ENCODE results near the gene GLUD2. TPM values are rescaled to one million over a fixed set of nuclear protein-coding genes. Genes with fewer than 3 reads are reported as not detected.

Gene GLUD2
- total and polyA plus RNA-seq, 9 of the 15 experiments (the other 6 are each of a cell fraction or from before 2014, with no cell fraction given): 1.5 to 9.6 (median 7.1) TPM

DNA sequence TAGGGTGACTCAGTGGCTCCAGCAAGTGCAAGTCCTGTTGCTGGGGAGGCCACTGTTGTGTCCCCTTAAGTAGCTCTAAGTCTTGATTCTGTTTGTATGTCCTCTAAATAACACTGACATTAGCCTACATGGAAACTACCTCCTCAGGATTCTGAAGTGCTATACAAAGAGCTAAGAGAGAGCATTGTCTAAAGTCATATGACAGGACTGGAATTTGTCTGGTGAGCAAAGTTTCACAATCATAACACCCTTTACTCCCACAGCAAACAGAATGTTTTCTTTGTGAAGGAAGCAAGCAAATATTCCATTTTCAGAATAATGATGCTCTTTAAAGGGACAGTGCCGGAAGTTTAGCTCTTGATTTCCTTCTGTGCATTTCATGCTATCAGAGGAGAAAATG, 38.5 kb upstream of the GLUD2 start:
- in situ Hi-C loops (cut with MboI): no loop called here
- H3K79me2 ChIP-seq (ENCODE audit: control insufficient read depth, insufficient read depth, low read length): no peaks in the 10 kb centered on the region
- DNase-seq (ENCODE audit: extremely low read depth in 1 of 4, low spot score in 3 of 4): no peak
- TF ChIP-seq, protein P1, sequence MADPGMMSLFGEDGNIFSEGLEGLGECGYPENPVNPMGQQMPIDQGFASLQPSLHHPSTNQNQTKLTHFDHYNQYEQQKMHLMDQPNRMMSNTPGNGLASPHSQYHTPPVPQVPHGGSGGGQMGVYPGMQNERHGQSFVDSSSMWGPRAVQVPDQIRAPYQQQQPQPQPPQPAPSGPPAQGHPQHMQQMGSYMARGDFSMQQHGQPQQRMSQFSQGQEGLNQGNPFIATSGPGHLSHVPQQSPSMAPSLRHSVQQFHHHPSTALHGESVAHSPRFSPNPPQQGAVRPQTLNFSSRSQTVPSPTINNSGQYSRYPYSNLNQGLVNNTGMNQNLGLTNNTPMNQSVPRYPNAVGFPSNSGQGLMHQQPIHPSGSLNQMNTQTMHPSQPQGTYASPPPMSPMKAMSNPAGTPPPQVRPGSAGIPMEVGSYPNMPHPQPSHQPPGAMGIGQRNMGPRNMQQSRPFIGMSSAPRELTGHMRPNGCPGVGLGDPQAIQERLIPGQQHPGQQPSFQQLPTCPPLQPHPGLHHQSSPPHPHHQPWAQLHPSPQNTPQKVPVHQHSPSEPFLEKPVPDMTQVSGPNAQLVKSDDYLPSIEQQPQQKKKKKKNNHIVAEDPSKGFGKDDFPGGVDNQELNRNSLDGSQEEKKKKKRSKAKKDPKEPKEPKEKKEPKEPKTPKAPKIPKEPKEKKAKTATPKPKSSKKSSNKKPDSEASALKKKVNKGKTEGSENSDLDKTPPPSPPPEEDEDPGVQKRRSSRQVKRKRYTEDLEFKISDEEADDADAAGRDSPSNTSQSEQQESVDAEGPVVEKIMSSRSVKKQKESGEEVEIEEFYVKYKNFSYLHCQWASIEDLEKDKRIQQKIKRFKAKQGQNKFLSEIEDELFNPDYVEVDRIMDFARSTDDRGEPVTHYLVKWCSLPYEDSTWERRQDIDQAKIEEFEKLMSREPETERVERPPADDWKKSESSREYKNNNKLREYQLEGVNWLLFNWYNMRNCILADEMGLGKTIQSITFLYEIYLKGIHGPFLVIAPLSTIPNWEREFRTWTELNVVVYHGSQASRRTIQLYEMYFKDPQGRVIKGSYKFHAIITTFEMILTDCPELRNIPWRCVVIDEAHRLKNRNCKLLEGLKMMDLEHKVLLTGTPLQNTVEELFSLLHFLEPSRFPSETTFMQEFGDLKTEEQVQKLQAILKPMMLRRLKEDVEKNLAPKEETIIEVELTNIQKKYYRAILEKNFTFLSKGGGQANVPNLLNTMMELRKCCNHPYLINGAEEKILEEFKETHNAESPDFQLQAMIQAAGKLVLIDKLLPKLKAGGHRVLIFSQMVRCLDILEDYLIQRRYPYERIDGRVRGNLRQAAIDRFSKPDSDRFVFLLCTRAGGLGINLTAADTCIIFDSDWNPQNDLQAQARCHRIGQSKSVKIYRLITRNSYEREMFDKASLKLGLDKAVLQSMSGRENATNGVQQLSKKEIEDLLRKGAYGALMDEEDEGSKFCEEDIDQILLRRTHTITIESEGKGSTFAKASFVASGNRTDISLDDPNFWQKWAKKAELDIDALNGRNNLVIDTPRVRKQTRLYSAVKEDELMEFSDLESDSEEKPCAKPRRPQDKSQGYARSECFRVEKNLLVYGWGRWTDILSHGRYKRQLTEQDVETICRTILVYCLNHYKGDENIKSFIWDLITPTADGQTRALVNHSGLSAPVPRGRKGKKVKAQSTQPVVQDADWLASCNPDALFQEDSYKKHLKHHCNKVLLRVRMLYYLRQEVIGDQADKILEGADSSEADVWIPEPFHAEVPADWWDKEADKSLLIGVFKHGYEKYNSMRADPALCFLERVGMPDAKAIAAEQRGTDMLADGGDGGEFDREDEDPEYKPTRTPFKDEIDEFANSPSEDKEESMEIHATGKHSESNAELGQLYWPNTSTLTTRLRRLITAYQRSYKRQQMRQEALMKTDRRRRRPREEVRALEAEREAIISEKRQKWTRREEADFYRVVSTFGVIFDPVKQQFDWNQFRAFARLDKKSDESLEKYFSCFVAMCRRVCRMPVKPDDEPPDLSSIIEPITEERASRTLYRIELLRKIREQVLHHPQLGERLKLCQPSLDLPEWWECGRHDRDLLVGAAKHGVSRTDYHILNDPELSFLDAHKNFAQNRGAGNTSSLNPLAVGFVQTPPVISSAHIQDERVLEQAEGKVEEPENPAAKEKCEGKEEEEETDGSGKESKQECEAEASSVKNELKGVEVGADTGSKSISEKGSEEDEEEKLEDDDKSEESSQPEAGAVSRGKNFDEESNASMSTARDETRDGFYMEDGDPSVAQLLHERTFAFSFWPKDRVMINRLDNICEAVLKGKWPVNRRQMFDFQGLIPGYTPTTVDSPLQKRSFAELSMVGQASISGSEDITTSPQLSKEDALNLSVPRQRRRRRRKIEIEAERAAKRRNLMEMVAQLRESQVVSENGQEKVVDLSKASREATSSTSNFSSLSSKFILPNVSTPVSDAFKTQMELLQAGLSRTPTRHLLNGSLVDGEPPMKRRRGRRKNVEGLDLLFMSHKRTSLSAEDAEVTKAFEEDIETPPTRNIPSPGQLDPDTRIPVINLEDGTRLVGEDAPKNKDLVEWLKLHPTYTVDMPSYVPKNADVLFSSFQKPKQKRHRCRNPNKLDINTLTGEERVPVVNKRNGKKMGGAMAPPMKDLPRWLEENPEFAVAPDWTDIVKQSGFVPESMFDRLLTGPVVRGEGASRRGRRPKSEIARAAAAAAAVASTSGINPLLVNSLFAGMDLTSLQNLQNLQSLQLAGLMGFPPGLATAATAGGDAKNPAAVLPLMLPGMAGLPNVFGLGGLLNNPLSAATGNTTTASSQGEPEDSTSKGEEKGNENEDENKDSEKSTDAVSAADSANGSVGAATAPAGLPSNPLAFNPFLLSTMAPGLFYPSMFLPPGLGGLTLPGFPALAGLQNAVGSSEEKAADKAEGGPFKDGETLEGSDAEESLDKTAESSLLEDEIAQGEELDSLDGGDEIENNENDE (IDR thresholded peaks at IDR 0.05; ENCODE audit: low read depth, low read length): no peak
- TF ChIP-seq SAFB (IDR thresholded peaks at IDR 0.05; ENCODE audit: borderline replicate concordance, low read depth, low read length): no peak
- TF ChIP-seq TAL1 (IDR thresholded peaks at IDR 0.05): no peak
- TF ChIP-seq STAT6 (CRISPR knock-in tag; IDR thresholded peaks at IDR 0.05): no peak
- TF ChIP-seq, protein P2, sequence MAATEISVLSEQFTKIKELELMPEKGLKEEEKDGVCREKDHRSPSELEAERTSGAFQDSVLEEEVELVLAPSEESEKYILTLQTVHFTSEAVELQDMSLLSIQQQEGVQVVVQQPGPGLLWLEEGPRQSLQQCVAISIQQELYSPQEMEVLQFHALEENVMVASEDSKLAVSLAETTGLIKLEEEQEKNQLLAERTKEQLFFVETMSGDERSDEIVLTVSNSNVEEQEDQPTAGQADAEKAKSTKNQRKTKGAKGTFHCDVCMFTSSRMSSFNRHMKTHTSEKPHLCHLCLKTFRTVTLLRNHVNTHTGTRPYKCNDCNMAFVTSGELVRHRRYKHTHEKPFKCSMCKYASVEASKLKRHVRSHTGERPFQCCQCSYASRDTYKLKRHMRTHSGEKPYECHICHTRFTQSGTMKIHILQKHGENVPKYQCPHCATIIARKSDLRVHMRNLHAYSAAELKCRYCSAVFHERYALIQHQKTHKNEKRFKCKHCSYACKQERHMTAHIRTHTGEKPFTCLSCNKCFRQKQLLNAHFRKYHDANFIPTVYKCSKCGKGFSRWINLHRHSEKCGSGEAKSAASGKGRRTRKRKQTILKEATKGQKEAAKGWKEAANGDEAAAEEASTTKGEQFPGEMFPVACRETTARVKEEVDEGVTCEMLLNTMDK (IDR thresholded peaks at IDR 0.05; ENCODE audit: borderline replicate concordance, insufficient read depth, low read depth, low read length, poor library complexity, severe bottlenecking): no peak
- no peak for TF ChIP-seq ZNF785 (CRISPR knock-in tag; IDR thresholded peaks at IDR 0.05)

More for the DNA sequence above, 38.5 kb upstream of the GLUD2 start:
- Histone ChIP-seq H3K4me3 (no peak overlapping the region), H3K4me2 (ENCODE audit: insufficient read depth, low read length) (no peak overlapping the region), H3K9me1 (ENCODE audit: control insufficient read depth, insufficient read depth, low read length) (no peaks in the 10 kb centered on the region), H4K20me1 (replicated peaks; ENCODE audit: control insufficient read depth, insufficient read depth, low read length) (no peaks in the 10 kb centered on the region), H3K27ac (ENCODE audit: extremely low read depth, low read depth, low read length) (no peak overlapping the region), H3K9ac (ENCODE audit: insufficient read depth in 1 of 2, low read depth in 2 of 2, low read length in 2 of 2) (no peak overlapping the region), H2AFZ (ENCODE audit: low read depth, low read length) (no peak overlapping the region), H3K27me3 (ENCODE audit: control insufficient read depth in 2 of 2, insufficient read depth in 2 of 2, low read length in 2 of 2) (no peaks in the 10 kb centered on the region), H3K9me3 (replicated peaks; ENCODE audit: control insufficient read depth, insufficient read depth, low read depth, low read length) (no peaks in the 10 kb centered on the region), H3K4me1 (replicated peaks in 1 of 2; ENCODE audit: control insufficient read depth in 2 of 2, insufficient read depth in 2 of 2, low read length in 2 of 2) (no peaks in the 10 kb centered on the region), H3K36me3 (ENCODE audit: control insufficient read depth, insufficient read depth, low read length) (no peaks in the 10 kb centered on the region)
- FAIRE-seq: no peak
- CTCF ChIA-PET (ENCODE audit: low intra/inter-chr PET ratio): no interaction called here
- ATAC-seq: no peak
- intact Hi-C loops (cut with micrococcal nuclease): no loop called here
- POLR2A ChIA-PET: no interaction called here
- WGBS (ENCODE audit: insufficient coverage, low coverage, missing lambda C conversion rate): 0% methylated on average over 1 of the region's 1 CpG
- no TSS peak for BruUV-seq (replicated peaks)

All from K562 (cell line).